Endothelial cell of umbilical vein (primary cell): ENCODE measurements around the gene NPDC1.

ENCODE experiments used
- EZH2 ChIP-seq: IDR thresholded peaks from 2 replicates; pipeline ENCODE4 v1.6.1; 2012; ENCODE audit warnings: borderline replicate concordance, low read depth, mild to moderate bottlenecking, moderate library complexity, low read length, inconsistent platforms; ENCODE audit not compliant: severe bottlenecking
- POLR2A ChIP-seq: IDR thresholded peaks from 2 replicates; pipeline ENCODE4 v1.6.1; 2012; ENCODE audit warnings: low read depth, mild to moderate bottlenecking, control low read depth, low read length
- POLR2AphosphoS5 ChIP-seq: IDR thresholded peaks from 2 replicates; pipeline ENCODE4 v1.6.1; 2012; ENCODE audit warnings: low read depth, mild to moderate bottlenecking, control low read depth, low read length, moderate library complexity; ENCODE audit not compliant: insufficient read depth
- TF ChIP-seq, protein P1 (sequence below), 2 donors: IDR thresholded peaks; 1 replicate in 1 of 2; 2 replicates in 1 of 2; pipeline ENCODE4 v1.5.1; 2011; ENCODE audit warnings: low read length in 2 of 2, mild to moderate bottlenecking in 2 of 2, moderate library complexity in 2 of 2, control low read depth in 1 of 2, inconsistent platforms in 1 of 2, low read depth in 1 of 2; ENCODE audit not compliant: insufficient read depth in 1 of 2; ENCODE audit errors: extremely low read depth in 1 of 2
- TF ChIP-seq, protein P2 (sequence below): IDR thresholded peaks from 2 replicates; pipeline ENCODE4 v1.6.1; 2011; ENCODE audit not compliant: insufficient read depth, insufficient read length

DNA sequence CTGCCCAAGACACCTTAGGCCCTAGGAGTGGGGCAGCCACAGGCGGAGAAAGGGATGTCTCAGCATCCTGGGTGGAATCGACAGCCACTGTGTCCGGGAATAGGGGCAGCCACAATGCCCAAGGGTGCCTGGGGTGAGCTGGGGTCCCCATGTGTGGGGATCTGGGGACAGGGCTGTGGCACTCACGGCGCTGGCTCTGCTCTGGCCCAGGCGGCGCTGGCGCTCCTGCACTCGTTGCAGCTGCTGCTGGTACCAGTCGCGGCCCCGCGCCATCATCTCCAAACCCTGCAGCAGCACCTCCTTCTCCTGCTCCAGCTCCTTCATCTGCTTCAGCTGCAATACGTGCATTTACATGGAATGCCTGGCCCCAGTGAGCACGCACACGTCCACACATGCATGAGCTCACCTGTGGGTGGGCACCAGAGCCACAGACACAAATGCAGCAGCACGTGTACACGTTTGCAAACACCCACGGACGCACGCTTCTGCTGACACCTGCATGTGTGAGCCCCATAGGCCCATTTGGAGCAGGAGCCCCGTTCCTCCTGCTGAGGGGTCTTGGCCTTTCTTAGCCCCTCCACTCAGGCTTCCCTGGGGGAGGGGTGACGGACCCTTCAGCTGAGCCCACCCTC, 19.5 kb upstream of the NPDC1 start:
- TF ChIP-seq EZH2 (no peak), POLR2AphosphoS5 (no peak), POLR2A (no peak)
- TF ChIP-seq, protein P1, sequence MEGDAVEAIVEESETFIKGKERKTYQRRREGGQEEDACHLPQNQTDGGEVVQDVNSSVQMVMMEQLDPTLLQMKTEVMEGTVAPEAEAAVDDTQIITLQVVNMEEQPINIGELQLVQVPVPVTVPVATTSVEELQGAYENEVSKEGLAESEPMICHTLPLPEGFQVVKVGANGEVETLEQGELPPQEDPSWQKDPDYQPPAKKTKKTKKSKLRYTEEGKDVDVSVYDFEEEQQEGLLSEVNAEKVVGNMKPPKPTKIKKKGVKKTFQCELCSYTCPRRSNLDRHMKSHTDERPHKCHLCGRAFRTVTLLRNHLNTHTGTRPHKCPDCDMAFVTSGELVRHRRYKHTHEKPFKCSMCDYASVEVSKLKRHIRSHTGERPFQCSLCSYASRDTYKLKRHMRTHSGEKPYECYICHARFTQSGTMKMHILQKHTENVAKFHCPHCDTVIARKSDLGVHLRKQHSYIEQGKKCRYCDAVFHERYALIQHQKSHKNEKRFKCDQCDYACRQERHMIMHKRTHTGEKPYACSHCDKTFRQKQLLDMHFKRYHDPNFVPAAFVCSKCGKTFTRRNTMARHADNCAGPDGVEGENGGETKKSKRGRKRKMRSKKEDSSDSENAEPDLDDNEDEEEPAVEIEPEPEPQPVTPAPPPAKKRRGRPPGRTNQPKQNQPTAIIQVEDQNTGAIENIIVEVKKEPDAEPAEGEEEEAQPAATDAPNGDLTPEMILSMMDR (IDR thresholded peaks at IDR 0.05; ENCODE audit: extremely low read depth in 1 of 2, insufficient read depth in 1 of 2, low read depth in 1 of 2, low read length in 2 of 2), result no peak
- TF ChIP-seq, protein P2, sequence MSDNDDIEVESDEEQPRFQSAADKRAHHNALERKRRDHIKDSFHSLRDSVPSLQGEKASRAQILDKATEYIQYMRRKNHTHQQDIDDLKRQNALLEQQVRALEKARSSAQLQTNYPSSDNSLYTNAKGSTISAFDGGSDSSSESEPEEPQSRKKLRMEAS, result no peak
